ENCODE results near the gene UNC13D. TPM values are rescaled to one million over a fixed set of nuclear protein-coding genes. Genes with fewer than 3 reads are reported as not detected.

Gene UNC13D
- total and polyA plus RNA-seq, 9 of the 15 experiments (the other 6 are each of a cell fraction or from before 2014, with no cell fraction given) = 0.86 to 244 (median 69.2) TPM

DNA sequence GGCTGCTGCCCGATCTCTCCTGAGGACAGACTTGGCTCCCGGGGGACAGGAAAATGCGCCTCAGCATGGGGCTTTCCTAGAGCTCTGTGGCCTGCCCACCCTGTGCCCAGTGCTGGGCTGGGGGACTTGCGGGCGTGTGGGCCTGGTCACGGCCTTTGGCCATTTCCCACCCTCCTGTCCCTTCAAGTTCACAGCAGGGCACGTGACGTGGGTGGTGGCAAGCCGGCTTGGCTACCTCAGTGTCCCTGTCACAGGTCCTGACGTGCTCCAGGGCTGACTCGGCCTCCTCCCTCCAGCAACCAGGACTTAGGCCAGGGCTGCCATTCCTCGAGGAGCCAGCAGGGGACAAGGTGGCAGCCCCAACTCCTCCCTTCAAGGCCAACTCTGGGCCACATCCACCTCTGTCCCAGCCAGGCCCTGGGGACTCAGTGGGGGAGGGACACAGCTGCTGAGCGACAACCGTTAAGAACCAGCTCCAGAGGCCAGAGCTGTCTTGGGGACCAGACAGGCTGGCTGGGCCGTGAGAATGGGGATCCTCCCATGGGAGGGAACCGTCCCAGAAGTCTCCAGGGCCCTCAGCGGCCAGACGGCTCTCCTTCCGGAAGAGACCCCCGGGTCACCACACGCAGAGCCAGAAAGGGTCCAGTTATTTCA lies 981 bp upstream of the UNC13D start (continued):
- no peak for TF ChIP-seq GTF2B (IDR thresholded peaks at IDR 0.05; ENCODE audit: extremely low read depth, insufficient read length)
- no peak for TF ChIP-seq SFPQ (IDR thresholded peaks at IDR 0.05; ENCODE audit: low read depth, low read length)
- no peak for TF ChIP-seq KAT8 (IDR thresholded peaks at IDR 0.05; ENCODE audit: low read depth)
- no peak for TF ChIP-seq TSHZ1 (CRISPR knock-in tag; IDR thresholded peaks at IDR 0.05)
- no peak for TF ChIP-seq KLF10 (CRISPR knock-in tag; IDR thresholded peaks at IDR 0.05)
- no peak for TF ChIP-seq STAT5B (CRISPR knock-in tag; IDR thresholded peaks at IDR 0.05)
- TF ChIP-seq CBX8 (IDR thresholded peaks at IDR 0.05; ENCODE audit: borderline replicate concordance, extremely low read depth, low read depth, low read length, poor library complexity, severe bottlenecking) = no peak
- no peak for TF ChIP-seq ZNF830 (CRISPR knock-in tag; IDR thresholded peaks at IDR 0.05)
- peak; percentile 38 for TF ChIP-seq KDM5B (IDR thresholded peaks at IDR 0.05; ENCODE audit: insufficient replicate concordance, low read depth, low read length)
- TF ChIP-seq HDGF (IDR thresholded peaks at IDR 0.05) = peak; percentile 82; the same call in 1 of the 2 replicates
- no peak for TF ChIP-seq KAT7 (CRISPR knock-in tag; IDR thresholded peaks at IDR 0.05; ENCODE audit: borderline replicate concordance)
- no peak for TF ChIP-seq KDM2B (CRISPR knock-in tag; IDR thresholded peaks at IDR 0.05)
- TF ChIP-seq ZNF3 (CRISPR knock-in tag; IDR thresholded peaks at IDR 0.05) = no peak
- no peak for TF ChIP-seq HNRNPUL1 (IDR thresholded peaks at IDR 0.05; ENCODE audit: low read length)
- TF ChIP-seq, protein P1, sequence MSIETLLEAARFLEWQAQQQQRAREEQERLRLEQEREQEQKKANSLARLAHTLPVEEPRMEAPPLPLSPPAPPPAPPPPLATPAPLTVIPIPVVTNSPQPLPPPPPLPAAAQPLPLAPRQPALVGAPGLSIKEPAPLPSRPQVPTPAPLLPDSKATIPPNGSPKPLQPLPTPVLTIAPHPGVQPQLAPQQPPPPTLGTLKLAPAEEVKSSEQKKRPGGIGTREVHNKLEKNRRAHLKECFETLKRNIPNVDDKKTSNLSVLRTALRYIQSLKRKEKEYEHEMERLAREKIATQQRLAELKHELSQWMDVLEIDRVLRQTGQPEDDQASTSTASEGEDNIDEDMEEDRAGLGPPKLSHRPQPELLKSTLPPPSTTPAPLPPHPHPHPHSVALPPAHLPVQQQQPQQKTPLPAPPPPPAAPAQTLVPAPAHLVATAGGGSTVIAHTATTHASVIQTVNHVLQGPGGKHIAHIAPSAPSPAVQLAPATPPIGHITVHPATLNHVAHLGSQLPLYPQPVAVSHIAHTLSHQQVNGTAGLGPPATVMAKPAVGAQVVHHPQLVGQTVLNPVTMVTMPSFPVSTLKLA (conservative IDR thresholded peaks at IDR 0.05) = peak; percentile 50 to 69; a peak in 3 of 4 replicates
- no peak for TF ChIP-seq FOXM1 (IDR thresholded peaks at IDR 0.05; ENCODE audit: low read depth)
- no peak for TF ChIP-seq FOXM1 (CRISPR knock-in tag; IDR thresholded peaks at IDR 0.05; ENCODE audit: low read depth)
- peak; percentile 49; the same call in 1 of the 2 replicates for TF ChIP-seq ERF (CRISPR knock-in tag; IDR thresholded peaks at IDR 0.05)
- TF ChIP-seq, protein P2, sequence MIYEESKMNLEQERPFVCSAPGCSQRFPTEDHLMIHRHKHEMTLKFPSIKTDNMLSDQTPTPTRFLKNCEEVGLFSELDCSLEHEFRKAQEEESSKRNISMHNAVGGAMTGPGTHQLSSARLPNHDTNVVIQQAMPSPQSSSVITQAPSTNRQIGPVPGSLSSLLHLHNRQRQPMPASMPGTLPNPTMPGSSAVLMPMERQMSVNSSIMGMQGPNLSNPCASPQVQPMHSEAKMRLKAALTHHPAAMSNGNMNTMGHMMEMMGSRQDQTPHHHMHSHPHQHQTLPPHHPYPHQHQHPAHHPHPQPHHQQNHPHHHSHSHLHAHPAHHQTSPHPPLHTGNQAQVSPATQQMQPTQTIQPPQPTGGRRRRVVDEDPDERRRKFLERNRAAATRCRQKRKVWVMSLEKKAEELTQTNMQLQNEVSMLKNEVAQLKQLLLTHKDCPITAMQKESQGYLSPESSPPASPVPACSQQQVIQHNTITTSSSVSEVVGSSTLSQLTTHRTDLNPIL (CRISPR knock-in tag; IDR thresholded peaks at IDR 0.05) = no peak
